DND-41 (cell line): ENCODE results near the gene SERPINA12.

Source experiments
- ATAC-seq: fragments of 200-7000 bp; cut with Tn5 transposase; 3 replicates; pipeline ENCODE4 v1.9.1; 2021; ENCODE audit warnings: low read depth; ENCODE audit not compliant: insufficient read depth
- DNase-seq: peaks from one replicate; pipeline ENCODE4 v3.0.0-alpha.2; 2020
- H2AFZ ChIP-seq: 2 replicates; pipeline ENCODE4 v1.6.0; 2012; ENCODE audit warnings: low read depth, low read length
- H3K27ac ChIP-seq: 2 replicates; pipeline ENCODE4 v1.5.1; 2012; ENCODE audit warnings: low read length, inconsistent platforms
- H3K27me3 ChIP-seq: fragments of 200-600 bp; sonication (generic); 2 replicates; pipeline ENCODE4 v1.6.0; 2012; ENCODE audit warnings: low read length, mild to moderate bottlenecking, inconsistent platforms; ENCODE audit not compliant: insufficient read depth, poor library complexity
- H3K36me3 ChIP-seq: 2 replicates; pipeline ENCODE4 v1.5.1; 2012; ENCODE audit warnings: low read length, inconsistent platforms; ENCODE audit not compliant: insufficient read depth
- H3K4me1 ChIP-seq: 2 replicates; pipeline ENCODE4 v1.5.1; 2012; ENCODE audit warnings: mild to moderate bottlenecking, low read length; ENCODE audit not compliant: insufficient read depth
- H3K4me2 ChIP-seq: 2 replicates; pipeline ENCODE4 v1.6.0; 2012; ENCODE audit warnings: mild to moderate bottlenecking, moderate library complexity, low read length, inconsistent platforms; ENCODE audit not compliant: insufficient read depth
- H3K4me3 ChIP-seq, 2 experiments: fragments of 200-600 bp in 1 of 2; shearing (Covaris generic) in 1 of 2; 2 replicates each; pipeline ENCODE4 v1.5.1; 2012 to 2016; ENCODE audit warnings: inconsistent platforms in 2 of 2, low read length in 2 of 2, mild to moderate bottlenecking in 2 of 2, low read depth in 1 of 2, moderate library complexity in 1 of 2
- H3K79me2 ChIP-seq: 2 replicates; pipeline ENCODE4 v1.6.0; 2012; ENCODE audit warnings: low read length, inconsistent platforms; ENCODE audit not compliant: insufficient read depth
- H3K9ac ChIP-seq: 2 replicates; pipeline ENCODE4 v1.6.0; 2012; ENCODE audit warnings: low read depth, mild to moderate bottlenecking, inconsistent platforms, low read length, moderate library complexity
- H3K9me3 ChIP-seq: 2 replicates; pipeline ENCODE4 v1.5.1; 2012; ENCODE audit warnings: low read length, moderate library complexity, mild to moderate bottlenecking, inconsistent platforms; ENCODE audit not compliant: insufficient read depth, severe bottlenecking
- H4K20me1 ChIP-seq: 2 replicates; pipeline ENCODE4 v1.6.0; 2012; ENCODE audit warnings: low read length; ENCODE audit not compliant: insufficient read depth
- EZH2 ChIP-seq: IDR thresholded peaks from 3 replicates; pipeline ENCODE4 v1.6.1; 2012; ENCODE audit warnings: borderline replicate concordance, low read depth, mild to moderate bottlenecking, moderate library complexity, low read length, inconsistent platforms; ENCODE audit not compliant: severe bottlenecking
- TF ChIP-seq, protein P1 (sequence below): IDR thresholded peaks from 2 replicates; pipeline ENCODE4 v1.5.1; 2012; ENCODE audit warnings: borderline replicate concordance, low read length, moderate library complexity, mild to moderate bottlenecking; ENCODE audit not compliant: poor library complexity, severe bottlenecking; ENCODE audit errors: extremely low read depth

Gene SERPINA12

DNA sequence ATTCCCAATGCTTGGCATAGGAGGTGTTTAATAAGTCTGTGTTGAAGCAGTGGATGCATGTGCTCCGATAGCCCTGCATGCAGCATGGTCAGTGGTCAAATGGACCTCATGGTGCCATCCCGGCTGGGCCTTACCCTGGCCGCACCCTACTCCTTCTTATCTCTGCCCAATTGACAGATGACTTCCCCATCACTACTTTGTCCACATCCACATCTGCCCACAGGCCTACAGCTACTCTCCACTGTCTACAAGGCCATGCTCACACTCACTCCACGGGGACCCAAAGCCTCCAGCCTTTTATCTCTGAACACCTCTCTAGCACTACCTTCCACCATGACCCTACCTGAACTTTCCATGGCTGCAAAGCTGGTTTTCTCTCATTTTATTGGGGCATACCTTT, 68.1 kb downstream of the SERPINA12 start:
- Histone ChIP-seq H3K27me3 (no peaks in the 10 kb centered on the region), H3K79me2 (no peaks in the 10 kb centered on the region), H3K27ac (no peak overlapping the region), H2AFZ (no peak overlapping the region), H3K4me1 (no peaks in the 10 kb centered on the region), H3K9me3 (no peaks in the 10 kb centered on the region), H3K36me3 (no peaks in the 10 kb centered on the region), H3K4me3 (no peak overlapping the region), H4K20me1 (no peaks in the 10 kb centered on the region), H3K9ac (no peak overlapping the region), H3K4me2 (no peak overlapping the region)
- TF ChIP-seq EZH2 = no peak
- DNase-seq (no peak), ATAC-seq (no peak)

DNA sequence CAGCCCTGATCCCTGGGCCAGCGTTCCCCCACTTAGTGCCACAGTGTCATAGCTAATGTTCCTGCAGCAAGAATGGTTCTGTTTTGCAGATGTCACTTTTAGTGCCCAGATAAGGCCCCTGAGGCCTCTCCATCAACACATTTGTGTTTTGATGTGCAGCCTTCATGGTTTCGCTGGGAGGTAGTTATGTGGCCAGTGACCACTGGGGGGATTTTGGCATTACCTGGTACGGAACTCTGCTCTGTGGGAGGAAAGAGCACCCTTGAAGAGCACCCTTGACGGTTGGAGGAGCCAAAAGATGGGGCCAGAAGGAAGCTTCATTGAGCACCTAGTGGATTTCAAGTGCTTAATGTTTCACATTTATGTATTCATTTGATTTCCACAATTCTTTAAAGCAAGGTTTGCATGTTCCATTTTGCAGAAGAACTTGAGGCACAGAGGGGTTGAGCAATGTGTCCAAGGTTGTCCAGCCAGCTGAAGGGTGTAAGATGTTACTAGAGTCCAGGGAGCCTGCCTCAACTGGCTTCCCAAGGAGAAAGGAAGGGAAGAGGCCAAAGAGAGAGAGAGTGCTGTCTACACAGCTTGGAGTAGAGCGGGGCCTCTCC, 69.7 kb downstream of the SERPINA12 start:
- Histone ChIP-seq H2AFZ (no peak overlapping the region), H3K9ac (no peak overlapping the region), H3K9me3 (no peaks in the 10 kb centered on the region), H4K20me1 (no peaks in the 10 kb centered on the region), H3K79me2 (no peaks in the 10 kb centered on the region), H3K27ac (no peak overlapping the region), H3K4me3 (no peak overlapping the region), H3K4me1 (no peaks in the 10 kb centered on the region), H3K27me3 (no peaks in the 10 kb centered on the region), H3K4me2 (no peak overlapping the region), H3K36me3 (no peaks in the 10 kb centered on the region)
- TF ChIP-seq, protein P1, sequence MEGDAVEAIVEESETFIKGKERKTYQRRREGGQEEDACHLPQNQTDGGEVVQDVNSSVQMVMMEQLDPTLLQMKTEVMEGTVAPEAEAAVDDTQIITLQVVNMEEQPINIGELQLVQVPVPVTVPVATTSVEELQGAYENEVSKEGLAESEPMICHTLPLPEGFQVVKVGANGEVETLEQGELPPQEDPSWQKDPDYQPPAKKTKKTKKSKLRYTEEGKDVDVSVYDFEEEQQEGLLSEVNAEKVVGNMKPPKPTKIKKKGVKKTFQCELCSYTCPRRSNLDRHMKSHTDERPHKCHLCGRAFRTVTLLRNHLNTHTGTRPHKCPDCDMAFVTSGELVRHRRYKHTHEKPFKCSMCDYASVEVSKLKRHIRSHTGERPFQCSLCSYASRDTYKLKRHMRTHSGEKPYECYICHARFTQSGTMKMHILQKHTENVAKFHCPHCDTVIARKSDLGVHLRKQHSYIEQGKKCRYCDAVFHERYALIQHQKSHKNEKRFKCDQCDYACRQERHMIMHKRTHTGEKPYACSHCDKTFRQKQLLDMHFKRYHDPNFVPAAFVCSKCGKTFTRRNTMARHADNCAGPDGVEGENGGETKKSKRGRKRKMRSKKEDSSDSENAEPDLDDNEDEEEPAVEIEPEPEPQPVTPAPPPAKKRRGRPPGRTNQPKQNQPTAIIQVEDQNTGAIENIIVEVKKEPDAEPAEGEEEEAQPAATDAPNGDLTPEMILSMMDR = no peak
- no peak for TF ChIP-seq EZH2
- ATAC-seq (no peak), DNase-seq (no peak)
